MCF 10A (cell line): ENCODE data around the gene EGFL7. TPM values are rescaled to one million over a fixed set of nuclear protein-coding genes. Genes with fewer than 3 reads are reported as not detected.

Experiments
- BruUV-seq: library from RNA; stranded (reverse); fragments of 400-500 nt; replicated peaks from 2 replicates; lab custom pipeline; 2021; lab: Mats Ljungman, UMichigan
- CTCF ChIA-PET: fragments of 300-600 bp; sonication (Branson Sonifier 250); formaldehyde crosslinking; extraction: SDS; loops from one replicate; lab custom pipeline; 2021; ENCODE audit warnings: antibody characterized with exemption, inconsistent platforms; lab: Yijun Ruan, JAX
- POLR2A ChIA-PET: fragments of 300-600, 350-650 bp; sonication (Branson Sonifier 250); formaldehyde crosslinking; extraction: SDS; loops from one replicate; lab custom pipeline; 2020; ENCODE audit warnings: antibody characterized with exemption, inconsistent platforms; lab: Yijun Ruan, JAX
- DNase-seq: peaks from one replicate; pipeline ENCODE4 v3.0.0-alpha.2; 2018; ENCODE audit not compliant: unreplicated experiment
- H3K27ac Mint-ChIP-seq: one replicate; pipeline ENCODE4 v1.8.0; 2022; ENCODE audit warnings: mild to moderate bottlenecking, low read depth, mixed read lengths; ENCODE audit not compliant: unreplicated experiment
- H3K27me3 Mint-ChIP-seq: one replicate; pipeline ENCODE4 v1.8.0; 2022; ENCODE audit warnings: mixed read lengths; ENCODE audit not compliant: insufficient read depth, unreplicated experiment
- H3K36me3 Mint-ChIP-seq: one replicate; pipeline ENCODE4 v1.8.0; 2022; ENCODE audit warnings: mild to moderate bottlenecking, moderate library complexity, mixed read lengths; ENCODE audit not compliant: insufficient read depth, unreplicated experiment
- H3K4me1 Mint-ChIP-seq: one replicate; pipeline ENCODE4 v1.8.0; 2022; ENCODE audit warnings: mixed read lengths; ENCODE audit not compliant: insufficient read depth, unreplicated experiment
- H3K4me3 Mint-ChIP-seq: one replicate; pipeline ENCODE4 v1.8.0; 2022; ENCODE audit warnings: mild to moderate bottlenecking, moderate library complexity, mixed read lengths; ENCODE audit not compliant: unreplicated experiment
- H3K9me3 Mint-ChIP-seq: one replicate; pipeline ENCODE4 v1.8.0; 2022; ENCODE audit warnings: mixed read lengths; ENCODE audit not compliant: unreplicated experiment
- intact Hi-C: fragments of 100-400 bp; cut with micrococcal nuclease; formaldehyde crosslinking; loops from 2 replicates; pipeline ENCODE4 v1.14.1; 2022
- total RNA-seq: library from RNA; stranded (reverse); gene quantifications from 2 replicates; pipeline ENCODE4 v1.2.3, GENCODE V29; 2022
- TF ChIP-seq, protein P1 (sequence below): fragments of 200-600 bp; IDR thresholded peaks from one replicate; pipeline ENCODE4 v1.8.0; 2022; ENCODE audit warnings: antibody characterized with exemption, mild to moderate bottlenecking; ENCODE audit not compliant: unreplicated experiment

The EGFL7 gene
- total RNA-seq, 1 experiment from 2014 or later: 3.9 TPM

DNA sequence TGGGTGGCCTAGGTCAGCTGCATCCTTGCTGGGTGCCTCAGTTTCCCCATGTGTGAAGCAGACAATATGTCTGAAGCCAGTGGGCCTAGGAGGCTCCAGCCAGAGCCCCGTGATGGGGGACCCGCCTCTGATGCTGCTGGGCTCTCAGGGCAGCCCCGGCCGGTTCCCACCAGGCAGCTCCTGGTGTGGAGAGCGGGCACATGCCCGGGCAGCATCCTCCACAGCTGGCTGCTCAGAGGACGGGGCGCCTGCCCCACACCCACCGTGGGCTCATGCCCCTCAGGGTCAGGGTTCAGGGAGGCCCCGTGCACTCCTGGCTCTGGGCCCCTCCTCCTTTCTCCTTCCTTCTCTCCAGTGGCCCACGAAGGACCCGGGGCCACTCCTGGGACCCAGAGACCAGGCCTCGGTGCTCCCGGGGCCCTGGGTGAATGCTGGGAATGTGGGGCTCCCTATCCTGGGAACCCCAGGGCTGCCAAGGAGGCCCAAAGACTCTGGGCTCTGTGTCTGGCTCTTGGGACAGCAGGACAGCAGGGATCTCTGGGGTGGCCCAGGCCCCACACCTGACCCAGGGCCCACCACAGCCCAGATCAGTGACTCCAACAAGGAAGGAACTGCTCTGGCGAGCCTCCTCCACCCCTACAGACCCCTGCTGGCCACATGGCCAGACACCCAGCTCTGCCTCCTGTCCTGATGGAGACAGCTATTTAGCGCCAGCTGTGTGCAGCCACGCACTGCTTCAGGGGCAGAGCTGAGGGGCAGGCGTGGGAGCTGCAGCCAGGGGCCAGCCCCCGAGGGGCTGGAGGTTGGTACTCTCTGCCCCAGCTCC lies 39.5 kb upstream of the EGFL7 start:
- Mint-ChIP-seq H3K27ac (peak overlapping the region; percentile 93), H3K4me3 (peak overlapping the region; percentile 57), H3K27me3 (no peaks in the 10 kb centered on the region), H3K4me1 (peaks cover 12% of the 10 kb centered on the region), H3K9me3 (no peaks in the 10 kb centered on the region), H3K36me3 (peaks cover 6% of the 10 kb centered on the region)
- CTCF ChIA-PET: interaction anchor here (0.6 to 8.5 kb wide), 7 partner anchors 8 to 220 kb away, joined by 3 to 280 read pairs (median 5); no protein-coding TSS in a partner anchor
- BruUV-seq: TSS peak; percentile 83
- POLR2A ChIA-PET: interaction anchor here (0.6 to 5.6 kb wide), 19 partner anchors 12 to 996 kb away, joined by 3 to 84 read pairs (median 4); partner anchors contain the start of genes EXD3, NOTCH1, NOXA1 and UBAC1
- DNase-seq: no peak
- intact Hi-C loops: no loop called here
- TF ChIP-seq, protein P1, sequence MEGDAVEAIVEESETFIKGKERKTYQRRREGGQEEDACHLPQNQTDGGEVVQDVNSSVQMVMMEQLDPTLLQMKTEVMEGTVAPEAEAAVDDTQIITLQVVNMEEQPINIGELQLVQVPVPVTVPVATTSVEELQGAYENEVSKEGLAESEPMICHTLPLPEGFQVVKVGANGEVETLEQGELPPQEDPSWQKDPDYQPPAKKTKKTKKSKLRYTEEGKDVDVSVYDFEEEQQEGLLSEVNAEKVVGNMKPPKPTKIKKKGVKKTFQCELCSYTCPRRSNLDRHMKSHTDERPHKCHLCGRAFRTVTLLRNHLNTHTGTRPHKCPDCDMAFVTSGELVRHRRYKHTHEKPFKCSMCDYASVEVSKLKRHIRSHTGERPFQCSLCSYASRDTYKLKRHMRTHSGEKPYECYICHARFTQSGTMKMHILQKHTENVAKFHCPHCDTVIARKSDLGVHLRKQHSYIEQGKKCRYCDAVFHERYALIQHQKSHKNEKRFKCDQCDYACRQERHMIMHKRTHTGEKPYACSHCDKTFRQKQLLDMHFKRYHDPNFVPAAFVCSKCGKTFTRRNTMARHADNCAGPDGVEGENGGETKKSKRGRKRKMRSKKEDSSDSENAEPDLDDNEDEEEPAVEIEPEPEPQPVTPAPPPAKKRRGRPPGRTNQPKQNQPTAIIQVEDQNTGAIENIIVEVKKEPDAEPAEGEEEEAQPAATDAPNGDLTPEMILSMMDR: no peak

DNA sequence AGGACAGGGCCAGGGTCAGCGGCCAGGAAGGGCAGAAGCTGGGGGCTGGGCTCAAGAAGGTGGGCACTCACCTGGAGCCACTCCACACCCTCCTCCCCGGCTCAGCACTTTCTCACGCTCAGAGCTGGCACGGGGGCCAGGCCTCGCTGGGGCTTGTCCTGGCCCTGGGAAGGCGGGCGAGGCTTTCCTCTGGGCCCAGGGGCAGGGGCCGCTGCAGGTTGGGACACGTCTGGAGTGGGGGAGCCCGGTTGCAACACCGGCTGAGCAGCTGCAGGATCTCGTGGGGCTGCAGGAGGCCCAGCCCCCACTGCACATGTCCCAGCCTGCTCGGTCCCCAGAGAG lies 38.9 kb upstream of the EGFL7 start:
- peaks cover 6% of the 10 kb centered on the region for H3K36me3 Mint-ChIP-seq
- H3K4me3 Mint-ChIP-seq: peak overlapping the region; percentile 57
- H3K27me3 Mint-ChIP-seq: no peaks in the 10 kb centered on the region
- no peaks in the 10 kb centered on the region for H3K9me3 Mint-ChIP-seq
- ChIA-PET POLR2A (interaction anchor here (0.5 to 5.6 kb wide), 20 partner anchors 12 to 996 kb away, joined by 3 to 84 read pairs (median 5); partner anchors contain the start of genes EXD3, NOTCH1, NOXA1 and UBAC1), CTCF (interaction anchor here (0.6 to 8.5 kb wide), 8 partner anchors 59 to 219 kb away, joined by 3 to 280 read pairs (median 4); no protein-coding TSS in a partner anchor)
- TF ChIP-seq, protein P1: no peak
- no TSS peak for BruUV-seq
- H3K4me1 Mint-ChIP-seq: peaks cover 12% of the 10 kb centered on the region
- DNase-seq: peak; percentile 95
- intact Hi-C loops: loop anchor here (1.0 kb wide), 1 partner anchor 80 kb away; no protein-coding TSS in a partner anchor
- H3K27ac Mint-ChIP-seq: peak overlapping the region; percentile 93

DNA sequence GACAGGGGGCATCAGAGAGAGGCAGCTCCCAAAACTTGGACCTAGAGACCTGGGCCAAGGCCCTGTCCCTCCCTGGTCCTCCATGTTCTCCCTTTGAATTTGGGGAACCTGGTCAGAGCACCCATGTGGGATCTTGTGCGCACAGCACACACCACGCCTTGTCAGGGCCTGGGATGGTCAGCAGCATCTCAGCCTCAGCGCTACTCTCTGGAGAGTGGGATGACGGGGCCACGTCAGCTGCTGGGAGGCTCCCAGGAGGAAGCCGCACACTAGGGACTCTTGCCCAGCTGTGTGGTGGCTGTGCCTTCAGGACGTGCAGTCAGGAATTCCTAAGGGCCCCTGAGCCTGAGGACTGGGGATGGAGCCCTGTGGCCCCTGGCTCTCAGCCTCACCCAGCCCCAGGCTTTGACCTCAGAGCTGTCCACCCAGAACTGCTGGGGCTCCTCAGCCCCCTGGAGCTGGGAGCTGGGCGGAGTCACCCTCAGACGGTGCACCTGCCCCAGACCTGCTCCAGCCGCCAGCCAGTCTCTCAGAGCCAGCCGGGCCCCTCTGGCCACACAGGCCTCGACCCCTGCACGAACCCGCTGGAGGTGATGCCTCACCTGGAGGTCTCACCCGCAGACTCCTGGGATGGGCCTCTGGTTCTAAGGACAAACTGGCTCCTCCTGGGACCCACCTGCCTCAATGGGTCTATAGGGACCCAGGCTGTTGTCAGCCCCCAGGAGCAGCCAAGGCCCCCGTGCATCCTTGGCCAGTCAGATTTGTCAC lies 38.3 kb upstream of the EGFL7 start:
- H3K4me1 Mint-ChIP-seq: peaks cover 12% of the 10 kb centered on the region
- H3K36me3 Mint-ChIP-seq: peaks cover 6% of the 10 kb centered on the region
- intact Hi-C loops: loop anchor here (1.0 kb wide), 1 partner anchor 80 kb away; no protein-coding TSS in a partner anchor
- no peak overlapping the region for H3K4me3 Mint-ChIP-seq
- DNase-seq: peak; percentile 80
- CTCF ChIA-PET: interaction anchor here (0.6 to 8.5 kb wide), 19 partner anchors 10 to 218 kb away, joined by 3 to 280 read pairs (median 4); no protein-coding TSS in a partner anchor
- no TSS peak for BruUV-seq
- POLR2A ChIA-PET: interaction anchor here (0.5 to 5.6 kb wide), 24 partner anchors 11 to 995 kb away, joined by 3 to 84 read pairs (median 6); partner anchors contain the start of genes EXD3, NOTCH1, NOXA1 and UBAC1
- H3K27ac Mint-ChIP-seq: peak overlapping the region; percentile 93
- H3K9me3 Mint-ChIP-seq: no peaks in the 10 kb centered on the region
- H3K27me3 Mint-ChIP-seq: no peaks in the 10 kb centered on the region
- TF ChIP-seq, protein P1: no peak
